Neural cell (in vitro differentiated cells): Measurements from ENCODE around the gene OR5B3. TPM values are rescaled to one million over a fixed set of nuclear protein-coding genes. Genes with fewer than 3 reads are reported as not detected.

Source experiments
- H2AFZ ChIP-seq: fragments of 200-600, 300-800 bp; sonication (generic), shearing (Covaris generic); 2 replicates; pipeline ENCODE4 v1.6.0; 2014; ENCODE audit warnings: low read depth, mild to moderate bottlenecking, antibody characterized with exemption, low read length, moderate library complexity
- H3F3A ChIP-seq: fragments of 200-600 bp; shearing (Covaris generic); 2 replicates; pipeline ENCODE4 v1.6.1; 2016; ENCODE audit warnings: mild to moderate bottlenecking, moderate library complexity, mixed read lengths, antibody characterized with exemption, low read length; ENCODE audit not compliant: insufficient read depth, poor library complexity, severe bottlenecking
- H3K27ac ChIP-seq: fragments of 200-600, 300-800 bp; sonication (generic), shearing (Covaris generic); 2 replicates; pipeline ENCODE4 v1.5.1; 2014; ENCODE audit warnings: mild to moderate bottlenecking, low read length, moderate library complexity
- H3K27me3 ChIP-seq: fragments of 300-800, 200-600 bp; sonication (generic), shearing (Covaris generic); 2 replicates; pipeline ENCODE4 v1.6.0; 2014; ENCODE audit warnings: mild to moderate bottlenecking, low read depth, low read length, moderate library complexity; ENCODE audit not compliant: insufficient read depth
- H3K36me3 ChIP-seq: fragments of 300-800, 200-600 bp; sonication (generic), shearing (Covaris generic); 2 replicates; pipeline ENCODE4 v1.5.1; 2014; ENCODE audit warnings: mild to moderate bottlenecking, antibody characterized with exemption, low read length, moderate library complexity; ENCODE audit not compliant: insufficient read depth
- H3K4me2 ChIP-seq: fragments of 300-800, 200-600 bp; sonication (generic), shearing (Covaris generic); 2 replicates; pipeline ENCODE4 v1.6.0; 2014; ENCODE audit warnings: mild to moderate bottlenecking, low read length
- H3K4me3 ChIP-seq: fragments of 300-800, 200-600 bp; sonication (generic), shearing (Covaris generic); 2 replicates; pipeline ENCODE4 v1.5.1; 2014; ENCODE audit warnings: mild to moderate bottlenecking, low read length, moderate library complexity
- H3K79me2 ChIP-seq: fragments of 200-600 bp; shearing (Covaris generic); replicated peaks from 2 replicates; pipeline ENCODE4 v1.6.0; 2014; ENCODE audit warnings: mild to moderate bottlenecking, low read length, moderate library complexity; ENCODE audit not compliant: insufficient read depth
- H3K9ac ChIP-seq: fragments of 300-800, 200-600 bp; sonication (generic), shearing (Covaris generic); 2 replicates; pipeline ENCODE4 v1.6.1; 2016; ENCODE audit warnings: mild to moderate bottlenecking, low read length, mixed read lengths
- H3K9me2 ChIP-seq: fragments of 200-600 bp; shearing (Covaris generic); 2 replicates; pipeline ENCODE4 v1.6.1; 2016; ENCODE audit warnings: mild to moderate bottlenecking, low read length, mixed read lengths; ENCODE audit not compliant: insufficient read depth
- H3K9me3 ChIP-seq: fragments of 200-600, 300-800 bp; sonication (generic), shearing (Covaris generic); 2 replicates; pipeline ENCODE4 v1.6.1; 2016; ENCODE audit warnings: mild to moderate bottlenecking, mixed run types, low read length, moderate library complexity, mixed read lengths
- H4K20me1 ChIP-seq: fragments of 200-600 bp; shearing (Covaris generic); 2 replicates; pipeline ENCODE4 v1.6.1; 2016; ENCODE audit warnings: mild to moderate bottlenecking, mixed run types; ENCODE audit not compliant: insufficient read depth
- CTCF ChIP-seq: fragments of 450-650 bp; IDR thresholded peaks from 2 replicates; pipeline ENCODE4 v1.5.1; 2014; ENCODE audit warnings: antibody characterized with exemption, mild to moderate bottlenecking, moderate library complexity; ENCODE audit not compliant: poor library complexity, severe bottlenecking
- EP300 ChIP-seq: fragments of 450-650 bp; conservative IDR thresholded peaks from 2 replicates; pipeline ENCODE4 v1.6.1; 2014; ENCODE audit warnings: antibody characterized with exemption, mild to moderate bottlenecking, moderate library complexity; ENCODE audit not compliant: poor library complexity, severe bottlenecking
- EZH2 ChIP-seq: fragments of 200-600, 300-800 bp; shearing (Covaris generic), sonication (generic); IDR thresholded peaks from 2 replicates; pipeline ENCODE4 v1.6.1; 2014; ENCODE audit warnings: antibody characterized with exemption, low read length, borderline replicate concordance, mild to moderate bottlenecking; ENCODE audit not compliant: insufficient read depth, poor library complexity, severe bottlenecking
- MXI1 ChIP-seq: fragments of 450-650 bp; conservative IDR thresholded peaks from 2 replicates; pipeline ENCODE4 v1.6.1; 2014; ENCODE audit warnings: antibody characterized with exemption, mild to moderate bottlenecking; ENCODE audit not compliant: poor library complexity, severe bottlenecking
- POLR2AphosphoS5 ChIP-seq: IDR thresholded peaks from 2 replicates; pipeline ENCODE4 v1.6.1; 2012
- RAD21 ChIP-seq: fragments of 450-650 bp; conservative IDR thresholded peaks from 2 replicates; pipeline ENCODE4 v1.6.1; 2014; ENCODE audit warnings: antibody characterized with exemption, mild to moderate bottlenecking, moderate library complexity
- REST ChIP-seq: IDR thresholded peaks from 2 replicates; pipeline ENCODE4 v1.6.1; 2012; ENCODE audit warnings: borderline replicate concordance
- SMC3 ChIP-seq: fragments of 450-650 bp; conservative IDR thresholded peaks from 2 replicates; pipeline ENCODE4 v1.6.1; 2014; ENCODE audit warnings: antibody characterized with exemption, mild to moderate bottlenecking, moderate library complexity; ENCODE audit not compliant: poor library complexity
- TAF1 ChIP-seq: IDR thresholded peaks from 2 replicates; pipeline ENCODE4 v1.6.1; 2012; ENCODE audit warnings: low read depth
- polyA plus RNA-seq: library from polyadenylated mRNA; depleted of rRNA; stranded (reverse); fragments of >200 nt; gene quantifications from 2 replicates; pipeline ENCODE4 v1.2.3, GENCODE V29; 2014

Gene OR5B3
- polyA plus RNA-seq, 1 donor from 2014 or later, result not detected

GRCh38 chr11:58395581-58395980 is 11.1 kb downstream of the OR5B3 start:
- Histone ChIP-seq H3K36me3 (no peaks in the 10 kb centered on the region), H3K4me2 (no peak overlapping the region), H4K20me1 (no peaks in the 10 kb centered on the region), H3K9me3 (no peaks in the 10 kb centered on the region), H2AFZ (no peak overlapping the region), H3K9me2 (no peaks in the 10 kb centered on the region), H3K27ac (no peak overlapping the region), H3K9ac (no peak overlapping the region), H3K27me3 (no peaks in the 10 kb centered on the region), H3F3A (no peaks in the 10 kb centered on the region), H3K4me3 (no peak overlapping the region), H3K79me2 (no peaks in the 10 kb centered on the region)
- TF ChIP-seq RAD21, result no peak
- TF ChIP-seq SMC3, result no peak
- no peak for TF ChIP-seq REST
- no peak for TF ChIP-seq POLR2AphosphoS5
- no peak for TF ChIP-seq EP300
- TF ChIP-seq EZH2, result no peak
- TF ChIP-seq CTCF, result no peak
- no peak for TF ChIP-seq TAF1
- TF ChIP-seq MXI1, result no peak

GRCh38 chr11:58394195-58394594 is 12.5 kb downstream of the OR5B3 start:
- no peak overlapping the region for H3K27ac ChIP-seq

More at GRCh38 chr11:58394195-58394594, 12.5 kb downstream of the OR5B3 start:
- Histone ChIP-seq H3K9me3 (no peaks in the 10 kb centered on the region), H3F3A (no peaks in the 10 kb centered on the region), H3K27me3 (no peaks in the 10 kb centered on the region), H3K9ac (no peak overlapping the region), H3K4me2 (no peak overlapping the region), H2AFZ (no peak overlapping the region), H3K36me3 (no peaks in the 10 kb centered on the region), H3K4me3 (no peak overlapping the region), H4K20me1 (no peaks in the 10 kb centered on the region), H3K79me2 (no peaks in the 10 kb centered on the region), H3K9me2 (no peaks in the 10 kb centered on the region)
- TF ChIP-seq SMC3 (no peak), EZH2 (no peak), TAF1 (no peak), MXI1 (no peak), REST (no peak), POLR2AphosphoS5 (no peak), EP300 (no peak), CTCF (no peak), RAD21 (no peak)
